Liver (tissue), 9 donors: ENCODE measurements around the gene MMS19. TPM values are rescaled to one million over a fixed set of nuclear protein-coding genes. Genes with fewer than 3 reads are reported as not detected.

Experiments used
- DNase-seq: peaks from one replicate; pipeline ENCODE4 v3.0.0-alpha.2; 2017; ENCODE audit warnings: low spot score
- H3K27ac ChIP-seq, 2 donors: one replicate each; pipeline ENCODE4 v1.7.0; 2013; ENCODE audit warnings: inconsistent platforms in 2 of 2, low read length in 2 of 2, control low read depth in 1 of 2, low read depth in 1 of 2, mild to moderate bottlenecking in 1 of 2
- H3K27me3 ChIP-seq, 4 donors: one replicate each; pipeline versions ENCODE4 v1.6.1 to v1.7.0; 2013; ENCODE audit warnings: low read length in 3 of 4, inconsistent platforms in 1 of 4, mild to moderate bottlenecking in 1 of 4, moderate library complexity in 1 of 4; ENCODE audit not compliant: control insufficient read depth in 4 of 4, insufficient read depth in 4 of 4
- H3K36me3 ChIP-seq, 4 donors: one replicate each; pipeline versions ENCODE4 v1.6.1 to v1.7.0; 2013; ENCODE audit warnings: low read length in 3 of 4, mild to moderate bottlenecking in 3 of 4, low read depth in 1 of 4, moderate library complexity in 1 of 4; ENCODE audit not compliant: control insufficient read depth in 4 of 4, insufficient read depth in 3 of 4
- H3K4me1 ChIP-seq, 4 donors: one replicate each; pipeline versions ENCODE4 v1.6.1 to v1.7.0; 2013; ENCODE audit warnings: low read length in 3 of 4, mild to moderate bottlenecking in 3 of 4, moderate library complexity in 1 of 4; ENCODE audit not compliant: control insufficient read depth in 4 of 4, insufficient read depth in 4 of 4
- H3K4me3 ChIP-seq, 3 donors: one replicate each; pipeline versions ENCODE4 v1.6.1 to v1.7.0; 2013; ENCODE audit warnings: low read length in 3 of 3, control low read depth in 1 of 3, low read depth in 1 of 3, mild to moderate bottlenecking in 1 of 3
- H3K9ac ChIP-seq, 2 donors: one replicate each; pipeline ENCODE4 v1.7.0; 2013; ENCODE audit warnings: low read length in 2 of 2, mild to moderate bottlenecking in 2 of 2, moderate library complexity in 2 of 2, control low read depth in 1 of 2, low read depth in 1 of 2
- H3K9me3 ChIP-seq, 4 donors: one replicate each; pipeline versions ENCODE4 v1.6.1 to v1.7.0; 2013; ENCODE audit warnings: low read length in 3 of 4; ENCODE audit not compliant: control insufficient read depth in 4 of 4
- FOXA1 ChIP-seq: IDR thresholded peaks from 2 replicates; pipeline ENCODE4 v1.6.1; 2016; ENCODE audit warnings: antibody characterized with exemption
- FOXA2 ChIP-seq: IDR thresholded peaks from 2 replicates; pipeline ENCODE4 v1.6.1; 2016; ENCODE audit warnings: antibody characterized with exemption
- HNF4A ChIP-seq, 2 donors: conservative IDR thresholded peaks; 2 replicates each; pipeline ENCODE4 v1.6.1; 2016; ENCODE audit warnings: antibody characterized with exemption in 2 of 2, mild to moderate bottlenecking in 2 of 2
- HNF4G ChIP-seq: IDR thresholded peaks from 2 replicates; pipeline ENCODE4 v1.6.1; 2016; ENCODE audit warnings: antibody characterized with exemption
- RAD21 ChIP-seq, 2 donors: IDR thresholded peaks; 2 replicates each; pipeline ENCODE4 v1.6.1; 2016; ENCODE audit warnings: antibody characterized with exemption in 2 of 2, mild to moderate bottlenecking in 2 of 2
- SP1 ChIP-seq: IDR thresholded peaks from 2 replicates; pipeline ENCODE4 v1.6.1; 2018; ENCODE audit warnings: antibody characterized with exemption, mild to moderate bottlenecking
- WGBS: extraction: QIAGEN DNeasy Blood & Tissue Kit; methylation state at CpG from one replicate; pipeline ENCODE4 v1.1.7; 2013; 5-methylcytosine and 5-hydroxymethylcytosine counted together
- polyA plus RNA-seq, 2 donors: library from polyadenylated mRNA; stranded (reverse) in 1 of 2; unstranded in 1 of 2; fragments of 200-250 nt in 1 of 2; fragments of >200 nt in 1 of 2; fragmentation: Nextera tagmentation in 1 of 2; extraction: Ambion mirVana in 1 of 2; gene quantifications; one replicate each; pipeline versions ENCODE4 v1.2.1 to v1.2.3, GENCODE V29; 2013 to 2015
- total RNA-seq, 2 donors: library from RNA; depleted of rRNA; stranded (reverse); fragments of >200 nt; gene quantifications; one replicate each; pipeline ENCODE4 v1.2.3, GENCODE V29; 2014
- TF ChIP-seq, protein P1 (sequence below): fragments of 150-350 bp; IDR thresholded peaks from 2 replicates; pipeline ENCODE4 v1.5.1; 2017; ENCODE audit warnings: improper control_type of control experiment, low read depth, low read length; ENCODE audit not compliant: missing input control
- TF ChIP-seq, protein P2 (sequence below): IDR thresholded peaks from 2 replicates; pipeline ENCODE4 v1.6.1; 2016; ENCODE audit warnings: antibody characterized with exemption, mild to moderate bottlenecking
- TF ChIP-seq, protein P3 (sequence below): IDR thresholded peaks from 2 replicates; pipeline ENCODE4 v1.6.1; 2016; ENCODE audit warnings: antibody characterized with exemption
- TF ChIP-seq, protein P4 (sequence below): IDR thresholded peaks from 2 replicates; pipeline ENCODE4 v1.6.1; 2016; ENCODE audit warnings: antibody characterized with exemption
- TF ChIP-seq, protein P5 (sequence below): IDR thresholded peaks from 2 replicates; pipeline ENCODE4 v1.6.1; 2016; ENCODE audit warnings: antibody characterized with exemption
- donor health status: healthy.
- donor health status: healthy.
- donor health status: healthy.
- donor health status: healthy.
- donor health status: healthy.

The MMS19 gene
- total and polyA plus RNA-seq, 4 donors: 15.0 to 29.1 (median 24.1) TPM

DNA sequence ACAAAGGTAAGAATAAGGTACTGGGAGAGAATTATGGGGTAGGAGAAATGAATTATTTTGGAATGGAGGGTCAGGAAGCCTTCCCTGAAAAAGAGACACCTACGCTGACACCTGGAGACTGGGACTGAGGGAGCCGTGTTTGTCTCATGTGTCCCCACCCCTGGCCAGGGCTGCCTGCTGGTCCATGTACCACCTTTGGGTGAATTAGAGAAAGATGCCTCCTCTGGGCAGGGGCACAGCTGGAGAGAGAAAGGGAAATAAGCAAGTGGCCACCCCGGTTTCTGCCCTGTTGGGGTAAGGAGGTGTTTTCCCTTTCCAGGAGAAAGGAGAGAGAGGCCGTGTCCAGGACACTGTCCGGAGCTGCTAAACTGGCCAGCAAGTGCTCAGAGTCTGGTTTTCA, 22.3 kb upstream of the MMS19 start:
- Histone ChIP-seq H3K4me1 (peaks cover 4 to 8% (median 5%) of the 10 kb centered on the region in 4 donors), H3K27me3 (no peaks in the 10 kb centered on the region), H3K4me3 (no peak overlapping the region), H3K9ac (no peak overlapping the region), H3K36me3 (no peaks in the 10 kb centered on the region), H3K27ac (no peak overlapping the region), H3K9me3 (no peaks in the 10 kb centered on the region)
- no peak for DNase-seq
- TF ChIP-seq, protein P1, sequence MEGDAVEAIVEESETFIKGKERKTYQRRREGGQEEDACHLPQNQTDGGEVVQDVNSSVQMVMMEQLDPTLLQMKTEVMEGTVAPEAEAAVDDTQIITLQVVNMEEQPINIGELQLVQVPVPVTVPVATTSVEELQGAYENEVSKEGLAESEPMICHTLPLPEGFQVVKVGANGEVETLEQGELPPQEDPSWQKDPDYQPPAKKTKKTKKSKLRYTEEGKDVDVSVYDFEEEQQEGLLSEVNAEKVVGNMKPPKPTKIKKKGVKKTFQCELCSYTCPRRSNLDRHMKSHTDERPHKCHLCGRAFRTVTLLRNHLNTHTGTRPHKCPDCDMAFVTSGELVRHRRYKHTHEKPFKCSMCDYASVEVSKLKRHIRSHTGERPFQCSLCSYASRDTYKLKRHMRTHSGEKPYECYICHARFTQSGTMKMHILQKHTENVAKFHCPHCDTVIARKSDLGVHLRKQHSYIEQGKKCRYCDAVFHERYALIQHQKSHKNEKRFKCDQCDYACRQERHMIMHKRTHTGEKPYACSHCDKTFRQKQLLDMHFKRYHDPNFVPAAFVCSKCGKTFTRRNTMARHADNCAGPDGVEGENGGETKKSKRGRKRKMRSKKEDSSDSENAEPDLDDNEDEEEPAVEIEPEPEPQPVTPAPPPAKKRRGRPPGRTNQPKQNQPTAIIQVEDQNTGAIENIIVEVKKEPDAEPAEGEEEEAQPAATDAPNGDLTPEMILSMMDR: no peak
- TF ChIP-seq HNF4A (conservative IDR thresholded peaks at IDR 0.05): no peak
- no peak for TF ChIP-seq RAD21 (IDR thresholded peaks at IDR 0.05)
- TF ChIP-seq, protein P2, sequence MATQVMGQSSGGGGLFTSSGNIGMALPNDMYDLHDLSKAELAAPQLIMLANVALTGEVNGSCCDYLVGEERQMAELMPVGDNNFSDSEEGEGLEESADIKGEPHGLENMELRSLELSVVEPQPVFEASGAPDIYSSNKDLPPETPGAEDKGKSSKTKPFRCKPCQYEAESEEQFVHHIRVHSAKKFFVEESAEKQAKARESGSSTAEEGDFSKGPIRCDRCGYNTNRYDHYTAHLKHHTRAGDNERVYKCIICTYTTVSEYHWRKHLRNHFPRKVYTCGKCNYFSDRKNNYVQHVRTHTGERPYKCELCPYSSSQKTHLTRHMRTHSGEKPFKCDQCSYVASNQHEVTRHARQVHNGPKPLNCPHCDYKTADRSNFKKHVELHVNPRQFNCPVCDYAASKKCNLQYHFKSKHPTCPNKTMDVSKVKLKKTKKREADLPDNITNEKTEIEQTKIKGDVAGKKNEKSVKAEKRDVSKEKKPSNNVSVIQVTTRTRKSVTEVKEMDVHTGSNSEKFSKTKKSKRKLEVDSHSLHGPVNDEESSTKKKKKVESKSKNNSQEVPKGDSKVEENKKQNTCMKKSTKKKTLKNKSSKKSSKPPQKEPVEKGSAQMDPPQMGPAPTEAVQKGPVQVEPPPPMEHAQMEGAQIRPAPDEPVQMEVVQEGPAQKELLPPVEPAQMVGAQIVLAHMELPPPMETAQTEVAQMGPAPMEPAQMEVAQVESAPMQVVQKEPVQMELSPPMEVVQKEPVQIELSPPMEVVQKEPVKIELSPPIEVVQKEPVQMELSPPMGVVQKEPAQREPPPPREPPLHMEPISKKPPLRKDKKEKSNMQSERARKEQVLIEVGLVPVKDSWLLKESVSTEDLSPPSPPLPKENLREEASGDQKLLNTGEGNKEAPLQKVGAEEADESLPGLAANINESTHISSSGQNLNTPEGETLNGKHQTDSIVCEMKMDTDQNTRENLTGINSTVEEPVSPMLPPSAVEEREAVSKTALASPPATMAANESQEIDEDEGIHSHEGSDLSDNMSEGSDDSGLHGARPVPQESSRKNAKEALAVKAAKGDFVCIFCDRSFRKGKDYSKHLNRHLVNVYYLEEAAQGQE: no peak
- TF ChIP-seq, protein P3, sequence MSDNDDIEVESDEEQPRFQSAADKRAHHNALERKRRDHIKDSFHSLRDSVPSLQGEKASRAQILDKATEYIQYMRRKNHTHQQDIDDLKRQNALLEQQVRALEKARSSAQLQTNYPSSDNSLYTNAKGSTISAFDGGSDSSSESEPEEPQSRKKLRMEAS: no peak
- TF ChIP-seq FOXA1: no peak
- TF ChIP-seq HNF4G: no peak
- no peak for TF ChIP-seq FOXA2
- 96% methylated on average over 5 of the region's 5 CpGs for WGBS

DNA sequence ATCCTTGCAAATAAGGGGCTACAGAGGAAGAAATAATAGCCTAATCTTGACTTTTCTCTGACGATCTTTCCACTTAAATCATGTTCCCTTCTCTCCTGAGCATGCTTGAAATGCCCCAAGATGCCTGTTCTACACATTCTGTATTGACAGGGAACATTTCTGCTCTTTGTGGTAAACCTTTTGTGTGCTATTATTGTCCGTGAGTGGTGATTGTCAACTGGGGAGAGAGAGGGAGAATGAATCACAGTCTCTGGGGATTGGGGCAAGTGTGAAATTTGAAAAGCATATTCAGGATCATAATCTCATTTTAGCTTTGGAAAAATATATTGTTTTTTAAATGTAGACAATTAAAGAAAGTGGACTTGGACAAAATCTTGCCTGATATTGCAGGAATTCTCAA, 21.1 kb upstream of the MMS19 start:
- Histone ChIP-seq H3K9me3 (no peaks in the 10 kb centered on the region), H3K27ac (no peak overlapping the region), H3K27me3 (no peaks in the 10 kb centered on the region), H3K4me1 (peaks cover 4 to 11% (median 9%) of the 10 kb centered on the region in 4 donors), H3K9ac (no peak overlapping the region), H3K36me3 (no peaks in the 10 kb centered on the region), H3K4me3 (no peak overlapping the region)
- WGBS: 47% methylated on average over 2 of the region's 2 CpGs
- TF ChIP-seq, protein P2: no peak
- TF ChIP-seq SP1 (no peak), HNF4G (no peak), FOXA2 (no peak)
- TF ChIP-seq, protein P4, sequence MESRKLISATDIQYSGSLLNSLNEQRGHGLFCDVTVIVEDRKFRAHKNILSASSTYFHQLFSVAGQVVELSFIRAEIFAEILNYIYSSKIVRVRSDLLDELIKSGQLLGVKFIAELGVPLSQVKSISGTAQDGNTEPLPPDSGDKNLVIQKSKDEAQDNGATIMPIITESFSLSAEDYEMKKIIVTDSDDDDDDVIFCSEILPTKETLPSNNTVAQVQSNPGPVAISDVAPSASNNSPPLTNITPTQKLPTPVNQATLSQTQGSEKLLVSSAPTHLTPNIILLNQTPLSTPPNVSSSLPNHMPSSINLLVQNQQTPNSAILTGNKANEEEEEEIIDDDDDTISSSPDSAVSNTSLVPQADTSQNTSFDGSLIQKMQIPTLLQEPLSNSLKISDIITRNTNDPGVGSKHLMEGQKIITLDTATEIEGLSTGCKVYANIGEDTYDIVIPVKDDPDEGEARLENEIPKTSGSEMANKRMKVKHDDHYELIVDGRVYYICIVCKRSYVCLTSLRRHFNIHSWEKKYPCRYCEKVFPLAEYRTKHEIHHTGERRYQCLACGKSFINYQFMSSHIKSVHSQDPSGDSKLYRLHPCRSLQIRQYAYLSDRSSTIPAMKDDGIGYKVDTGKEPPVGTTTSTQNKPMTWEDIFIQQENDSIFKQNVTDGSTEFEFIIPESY: no peak
- TF ChIP-seq, protein P1: no peak
- TF ChIP-seq, protein P5, sequence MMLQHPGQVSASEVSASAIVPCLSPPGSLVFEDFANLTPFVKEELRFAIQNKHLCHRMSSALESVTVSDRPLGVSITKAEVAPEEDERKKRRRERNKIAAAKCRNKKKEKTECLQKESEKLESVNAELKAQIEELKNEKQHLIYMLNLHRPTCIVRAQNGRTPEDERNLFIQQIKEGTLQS: no peak
- DNase-seq: no peak
